HG03565 (cell line): ENCODE data around the gene C11orf24.

Experiments
- ATAC-seq: cut with Tn5 transposase; IDR thresholded peaks from one replicate; pipeline ENCODE4 v1.9.1; 2021; ENCODE audit warnings: mild to moderate bottlenecking, moderate library complexity; ENCODE audit not compliant: unreplicated experiment

Gene C11orf24

GRCh38 chr11:68271781-68272608 lies at the start of gene C11orf24:
C11orf24 (minus strand) TSS chr11:68271973; CDS start chr11:68263767, 8,206 bp downstream.
- peak; percentile 62 for ATAC-seq

GRCh38 chr11:68317147-68317785 lies 45.5 kb upstream of the C11orf24 start:
- ATAC-seq: no peak

GRCh38 chr11:68315171-68315920 lies 43.6 kb upstream of the C11orf24 start:
- ATAC-seq: no peak

- no peak for ATAC-seq
Measured at GRCh38 chr11:68314203-68315170, 42.7 kb upstream of the C11orf24 start.

- no peak for ATAC-seq
Measured at GRCh38 chr11:68313574-68314202, 41.9 kb upstream of the C11orf24 start.

GRCh38 chr11:68312780-68313573 lies 41.2 kb upstream of the C11orf24 start:
- ATAC-seq: no peak

GRCh38 chr11:68312117-68312779 lies 40.5 kb upstream of the C11orf24 start, which contains the start of gene LRP5:
LRP5 (plus strand) TSS chr11:68312591; CDS start chr11:68312715, 124 bp downstream.
- ATAC-seq: no peak

- no peak for ATAC-seq
Measured at GRCh38 chr11:68311160-68312116, 39.7 kb upstream of the C11orf24 start.

GRCh38 chr11:68309621-68310185 lies 37.9 kb upstream of the C11orf24 start:
- no peak for ATAC-seq

GRCh38 chr11:68308068-68308467 lies 36.3 kb upstream of the C11orf24 start:
- no peak for ATAC-seq

- ATAC-seq: no peak
Measured at GRCh38 chr11:68306636-68307035, 34.9 kb upstream of the C11orf24 start.

GRCh38 chr11:68303982-68304780 lies 32.4 kb upstream of the C11orf24 start:
- ATAC-seq: no peak

- ATAC-seq: no peak
Measured at GRCh38 chr11:68303083-68303482, 31.3 kb upstream of the C11orf24 start.

GRCh38 chr11:68302670-68303069 lies 30.9 kb upstream of the C11orf24 start:
- ATAC-seq: no peak

- no peak for ATAC-seq
Measured at GRCh38 chr11:68302256-68302655, 30.5 kb upstream of the C11orf24 start.
